Eye (tissue), 1 donor: Measurements from ENCODE around the gene C4orf50.
A peak's percentile ranks its signal among the peaks of the same experiment; 100 is the strongest.
"Not testable (repeated sequence)": the region's sequence is repeated elsewhere in the genome, so short reads cannot be mapped to it uniquely, and the experiment has no call there.

Experiments
- DNase-seq: peaks from one replicate; pipeline ENCODE4 v3.0.0-alpha.2; 2015

The C4orf50 gene

DNA sequence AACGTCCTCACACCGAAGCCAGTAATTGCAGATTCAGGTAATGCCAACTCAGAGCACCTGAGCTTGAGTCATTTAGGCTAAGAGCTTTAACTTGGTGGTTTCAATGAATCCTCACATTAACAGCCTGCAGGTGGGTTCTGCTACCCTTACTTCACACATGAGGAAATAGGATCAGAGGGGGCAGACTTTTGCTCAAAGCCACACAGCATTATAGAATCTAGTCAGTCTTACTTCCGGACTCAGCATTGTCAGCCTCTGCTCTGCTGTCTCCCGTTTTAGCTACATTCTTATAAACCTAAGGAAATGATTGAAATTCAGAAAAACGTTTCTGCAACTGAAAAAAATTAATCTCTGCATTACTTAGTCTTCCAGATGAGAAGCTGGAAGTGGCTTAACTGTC lies 6.0 kb downstream of the C4orf50 start:
- DNase-seq: no peak

DNA sequence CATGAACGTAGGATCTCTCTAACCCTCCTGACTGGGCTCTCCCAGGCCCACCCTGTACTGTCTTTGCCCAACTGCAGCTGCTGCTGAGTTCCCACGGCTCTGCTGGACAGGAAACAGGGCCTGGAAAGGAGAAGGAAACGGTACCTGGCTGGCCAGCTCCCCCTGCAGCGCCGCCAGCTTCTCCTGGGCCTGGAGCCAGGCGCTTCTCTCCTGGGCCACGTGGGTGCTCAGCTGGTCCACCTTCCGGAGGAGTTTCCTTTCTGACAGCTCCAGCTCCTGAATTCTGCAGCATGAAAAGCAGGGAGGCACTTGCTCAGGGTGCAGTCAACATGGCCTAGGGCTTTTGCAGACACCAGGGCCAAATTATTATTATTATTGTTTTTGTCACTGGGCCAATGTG lies 6.5 kb downstream of the C4orf50 start:
- no peak for DNase-seq

GRCh38 chr4:6011271-6011671 lies 7.0 kb downstream of the C4orf50 start:
- DNase-seq: no peak

DNA sequence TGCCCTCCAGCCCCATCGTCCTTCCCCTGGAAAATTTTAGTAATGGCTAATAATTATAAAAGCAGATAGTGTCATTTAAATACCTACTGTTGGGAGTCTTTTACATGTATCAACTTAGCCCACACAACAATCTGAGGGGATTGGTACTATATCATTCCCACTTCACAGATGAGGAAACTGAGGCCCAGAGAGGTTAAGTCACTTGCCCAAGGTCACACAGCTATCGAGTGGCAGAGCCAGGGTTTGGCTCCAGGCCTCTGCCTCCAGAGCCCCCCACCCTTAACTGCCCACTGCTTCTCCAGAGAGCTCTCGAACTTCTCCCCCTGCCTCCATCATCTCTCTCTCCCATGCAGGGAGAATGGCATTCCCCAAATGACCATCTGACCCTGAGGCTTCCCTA lies 7.4 kb downstream of the C4orf50 start:
- no peak for DNase-seq

DNA sequence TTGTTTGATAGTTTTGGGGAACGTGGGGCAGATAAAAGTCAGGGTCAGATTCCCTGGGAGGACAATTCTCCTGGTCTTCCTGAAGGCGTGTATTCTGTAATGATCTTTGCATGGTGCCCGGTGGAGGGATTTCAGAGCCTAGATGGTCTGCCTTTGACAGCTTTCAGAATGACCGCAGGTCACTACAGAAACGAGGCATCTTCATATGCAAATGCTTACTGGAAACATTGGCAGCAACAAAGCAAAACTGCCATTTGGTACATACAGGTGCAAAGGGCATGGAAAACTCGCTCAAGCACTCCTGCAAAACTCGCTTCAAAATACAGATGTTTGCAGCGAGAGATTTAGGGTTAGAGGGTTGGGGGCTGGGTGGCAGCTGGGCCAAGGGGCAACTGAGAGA lies 8.8 kb downstream of the C4orf50 start:
- DNase-seq: no peak

DNA sequence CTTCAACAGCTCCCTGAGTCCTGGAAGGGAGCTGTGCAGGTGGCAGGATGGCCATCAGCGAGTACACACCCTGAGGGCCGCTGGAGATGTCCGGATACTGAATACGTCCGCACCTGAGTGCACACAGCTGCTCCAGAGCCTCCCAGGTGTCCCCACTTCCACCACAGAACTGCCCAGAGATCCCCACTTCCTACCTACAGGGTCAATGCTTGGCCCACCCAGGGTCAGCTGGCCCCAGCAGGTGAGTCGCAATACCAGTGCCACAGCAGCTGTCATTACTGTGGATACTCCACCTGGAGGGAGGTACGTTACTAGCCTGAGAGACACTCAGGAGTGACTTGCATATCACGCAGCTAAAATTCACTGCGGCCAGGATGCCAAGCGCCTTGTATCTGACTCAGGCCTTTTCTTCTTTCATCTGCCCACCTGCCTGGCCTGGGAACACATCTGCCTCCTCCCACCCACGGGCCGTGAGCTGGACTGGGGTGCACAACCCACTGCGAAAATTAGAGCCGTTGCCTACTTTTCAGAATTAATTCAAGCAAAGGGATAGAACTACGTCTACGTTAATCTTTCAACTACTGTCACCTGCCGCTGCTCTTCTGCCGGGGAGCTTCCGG lies 9.4 kb downstream of the C4orf50 start:
- no peak for DNase-seq

DNA sequence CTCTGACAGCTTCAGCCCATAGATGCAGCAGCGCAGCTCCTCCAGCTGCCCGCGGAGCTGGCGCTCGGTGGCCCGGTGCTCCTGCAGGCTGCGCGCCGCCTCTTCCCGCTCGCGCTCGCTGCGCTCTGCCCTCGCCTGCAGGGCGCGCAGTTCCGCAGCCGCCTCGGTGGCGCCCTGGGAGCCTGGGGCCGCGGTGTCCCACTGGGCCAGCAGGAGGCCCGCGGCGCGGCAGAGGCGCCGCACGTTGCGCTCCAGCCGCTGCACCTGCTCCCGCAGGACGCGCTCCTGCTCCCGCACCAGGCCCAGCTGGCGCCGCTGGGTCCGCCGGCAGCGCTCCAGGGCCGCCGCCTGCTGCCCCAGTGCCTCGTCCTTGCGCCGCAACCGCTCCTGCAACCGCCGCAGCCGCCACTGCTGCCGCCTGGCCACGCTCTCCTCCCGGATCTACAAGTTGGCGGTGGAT lies 10.1 kb downstream of the C4orf50 start:
- no peak for DNase-seq

- DNase-seq: no peak
These were observed 13.1 kb downstream of the C4orf50 start for GRCh38 chr4:6005175-6005574.

DNA sequence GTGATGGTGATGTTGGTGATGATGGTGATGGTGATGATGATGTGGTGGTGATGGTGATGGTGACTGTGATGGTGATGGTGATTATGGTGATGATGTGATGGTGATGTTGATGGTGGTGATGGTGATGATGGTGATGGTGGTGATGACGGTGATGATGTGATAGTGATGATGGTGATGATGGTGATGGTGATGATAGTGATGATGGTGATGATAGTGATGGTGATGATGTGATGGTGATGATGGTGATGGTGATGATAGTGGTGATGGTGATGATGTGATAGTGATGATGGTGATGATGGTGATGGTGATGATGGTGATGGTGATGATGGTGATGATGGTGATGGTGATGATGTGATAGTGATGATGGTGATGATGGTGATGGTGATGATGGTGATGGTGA lies 14.7 kb downstream of the C4orf50 start:
- DNase-seq: not testable (repeated sequence)

- DNase-seq: no peak
These were observed 15.3 kb downstream of the C4orf50 start for GRCh38 chr4:6002926-6003325.

- DNase-seq: no peak
These were observed 15.8 kb downstream of the C4orf50 start for GRCh38 chr4:6002492-6002833.

GRCh38 chr4:6001680-6002491 lies 16.3 kb downstream of the C4orf50 start:
- no peak for DNase-seq

DNA sequence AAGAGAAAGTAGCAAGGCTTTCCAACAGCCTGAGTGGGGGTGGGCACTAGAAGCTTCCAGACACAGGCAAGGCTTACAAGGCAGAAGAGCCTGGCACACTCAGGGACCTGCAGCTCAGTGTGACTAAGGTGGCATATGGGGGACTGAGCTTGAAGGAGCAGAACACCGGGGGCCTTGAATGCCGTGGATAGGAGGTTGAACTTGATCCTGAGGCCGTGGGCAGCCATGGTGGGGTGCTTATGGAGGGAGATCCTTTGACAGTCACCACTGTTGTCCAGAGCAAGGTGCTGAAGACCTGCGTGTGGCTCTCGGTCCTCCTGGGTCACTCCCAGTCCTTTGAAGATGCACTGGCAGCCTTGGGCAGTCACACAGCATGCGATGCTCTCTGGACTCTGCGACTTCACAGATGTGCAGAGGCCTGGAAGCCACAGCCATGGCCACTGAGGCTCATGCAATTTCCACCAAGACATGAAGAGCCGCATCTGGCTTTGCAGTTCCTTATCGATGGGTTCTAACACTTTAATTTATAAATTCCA lies 18.3 kb downstream of the C4orf50 start:
- DNase-seq: no peak

GRCh38 chr4:5999356-5999755 lies 18.9 kb downstream of the C4orf50 start:
- DNase-seq: peak; percentile 76

DNA sequence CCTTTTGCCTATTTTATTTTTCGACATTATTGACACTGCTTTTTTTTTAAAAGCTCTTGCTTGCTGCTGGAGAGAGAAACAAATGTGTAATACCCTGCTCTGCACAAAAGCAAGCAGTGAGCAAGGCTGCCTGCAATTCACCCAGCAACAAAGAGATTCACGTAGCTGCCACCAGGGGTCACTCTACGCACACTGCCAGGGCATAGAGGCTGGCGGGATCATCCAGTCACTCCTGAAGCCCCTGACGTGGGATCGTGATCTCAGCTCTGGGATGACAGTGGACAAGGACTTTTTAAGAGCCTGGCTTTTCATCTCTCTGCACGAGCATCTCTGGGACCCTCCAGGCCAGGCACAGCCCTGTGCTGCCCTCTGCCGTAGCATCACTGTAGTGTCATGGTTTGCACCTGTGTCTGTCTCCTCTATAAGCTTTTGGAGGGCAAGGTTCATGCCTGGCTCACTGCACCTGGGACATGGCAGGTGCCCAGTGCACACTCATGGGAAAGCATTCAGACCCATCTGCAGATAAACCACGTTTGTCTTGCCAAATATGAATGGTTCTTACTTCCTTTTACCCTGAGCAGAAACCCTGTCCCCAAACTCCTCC lies 19.8 kb downstream of the C4orf50 start:
- peak; percentile 95 for DNase-seq

GRCh38 chr4:5996641-5997040 lies 21.6 kb downstream of the C4orf50 start:
- peak; percentile 56 for DNase-seq

GRCh38 chr4:5995901-5996623 lies 22.2 kb downstream of the C4orf50 start:
- DNase-seq: no peak

DNA sequence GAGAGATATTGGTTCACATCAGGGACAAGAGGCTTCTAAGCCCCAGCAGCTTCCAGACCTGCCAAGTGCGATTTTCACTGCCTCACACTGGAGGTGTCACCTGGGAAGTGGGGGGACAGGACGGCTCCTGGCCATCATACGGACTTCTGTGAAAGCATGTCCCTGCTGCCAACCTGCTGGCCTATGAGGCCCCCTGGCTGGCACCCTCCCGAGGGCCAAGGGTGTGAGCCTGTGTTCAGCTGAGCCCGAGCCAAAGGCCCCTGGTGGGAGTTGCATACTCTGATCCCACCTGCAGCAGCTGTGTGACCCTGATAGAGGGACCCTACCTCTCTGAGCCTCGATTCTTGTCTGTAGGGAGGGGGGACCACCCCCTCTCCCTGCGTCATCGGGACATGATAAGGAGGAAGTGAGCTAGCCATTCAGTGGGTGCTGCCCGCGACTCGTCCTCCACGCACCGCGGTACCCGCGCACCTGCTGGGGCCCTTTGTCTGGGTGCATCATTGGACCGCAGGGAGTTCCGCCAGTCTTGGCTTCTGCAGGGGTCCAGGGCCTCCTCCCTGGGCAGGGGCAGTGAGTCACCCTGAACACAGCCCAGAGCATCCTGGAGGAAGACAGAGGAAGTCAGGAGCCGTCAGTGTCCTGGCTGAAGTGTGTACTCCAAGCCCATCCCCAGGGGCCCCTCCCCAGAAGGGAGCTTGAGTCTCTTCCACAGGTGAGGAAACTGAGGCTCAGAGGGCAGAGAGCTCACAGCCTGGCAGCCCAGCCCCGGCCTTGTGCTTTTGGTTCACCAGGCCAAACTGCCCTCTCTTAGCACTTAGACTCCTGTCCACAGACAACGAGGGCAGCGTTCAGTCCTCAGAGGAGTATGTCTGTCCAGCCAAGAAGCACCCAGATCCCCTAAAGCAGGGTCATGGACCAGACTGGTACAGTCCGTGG lies 24.1 kb downstream of the C4orf50 start:
- DNase-seq: no peak

- DNase-seq: not testable (repeated sequence)
These were observed 24.9 kb downstream of the C4orf50 start for GRCh38 chr4:5993346-5993745.

GRCh38 chr4:5992828-5993321 lies 25.4 kb downstream of the C4orf50 start:
- no peak for DNase-seq

DNA sequence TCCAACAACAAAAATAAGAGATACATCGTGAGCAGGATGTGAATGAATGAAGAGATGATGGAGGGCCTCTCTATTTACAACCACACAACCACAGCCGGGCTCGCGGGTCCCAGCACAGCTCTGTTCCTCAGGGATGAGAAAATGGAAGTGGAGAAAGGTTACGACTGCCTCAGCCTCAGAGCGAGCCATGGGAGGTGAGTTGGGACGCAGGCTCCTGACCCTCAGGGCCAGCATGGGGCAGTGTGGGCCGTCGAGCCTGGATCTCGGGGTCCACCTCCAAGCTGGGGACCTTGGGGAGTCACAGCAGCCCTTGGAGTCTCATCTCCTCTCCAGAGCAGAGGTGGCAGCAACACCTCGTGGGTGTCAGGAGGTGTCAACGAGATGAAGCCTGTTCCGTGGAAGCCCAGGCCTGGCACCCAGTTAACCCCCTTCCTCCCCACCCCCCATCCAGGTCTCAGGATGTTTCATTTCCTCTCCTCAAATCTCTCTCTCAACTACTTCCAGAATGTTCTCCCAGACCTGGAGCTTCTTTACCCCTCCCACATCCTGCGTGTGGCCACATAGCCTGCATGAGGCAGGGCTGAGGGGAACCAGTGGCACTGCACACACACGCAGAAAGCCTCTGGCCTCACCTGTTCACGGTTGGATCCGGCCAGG lies 25.9 kb downstream of the C4orf50 start:
- no peak for DNase-seq
